Measurements from ENCODE around the gene CEMIP. TPM values are rescaled to one million over a fixed set of nuclear protein-coding genes. Genes with fewer than 3 reads are reported as not detected.

CEMIP gene
- total and polyA plus RNA-seq, 2 experiments from 2014 or later = 0.27 to 2.1 TPM

DNA sequence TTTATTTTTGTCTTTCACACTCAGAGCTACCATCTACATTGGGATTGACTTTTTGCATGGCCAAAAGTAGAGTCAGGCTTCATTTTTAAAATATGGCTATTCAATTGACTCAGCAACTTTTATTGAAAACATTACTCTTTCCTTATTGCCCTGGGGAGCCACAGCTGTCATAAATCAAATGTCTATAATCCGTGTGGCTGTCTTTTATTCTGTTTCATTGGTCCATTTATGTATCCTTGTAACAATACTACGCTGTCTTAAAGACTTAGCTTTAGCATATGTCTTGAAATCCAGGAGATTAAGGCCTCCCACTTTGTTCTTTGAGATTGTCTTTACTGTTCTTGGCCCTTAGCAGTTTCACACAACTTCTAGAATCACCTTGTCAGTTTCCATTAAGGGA is 55.2 kb downstream of the CEMIP start:
- Histone ChIP-seq H3K79me2 (replicated peaks; ENCODE audit: insufficient read depth) (no peaks in the 10 kb centered on the region), H3K27me3 (ENCODE audit: insufficient read depth) (no peaks in the 10 kb centered on the region), H3K4me1 (ENCODE audit: insufficient read depth) (peaks cover 34% of the 10 kb centered on the region), H3K36me3 (ENCODE audit: insufficient read depth) (no peaks in the 10 kb centered on the region), H3K4me2 (no peak overlapping the region), H3K9me2 (ENCODE audit: insufficient read depth) (peaks cover 8% of the 10 kb centered on the region), H2AFZ (no peak overlapping the region), H3K27ac (ENCODE audit: low read depth) (no peak overlapping the region), H3K4me3 (no peak overlapping the region), H3F3A (replicated peaks; ENCODE audit: low read depth) (no peaks in the 10 kb centered on the region), H4K20me1 (replicated peaks; ENCODE audit: insufficient read depth) (no peaks in the 10 kb centered on the region)
- no peak overlapping the region for H3K27ac Mint-ChIP-seq
- no peaks in the 10 kb centered on the region for H3K9me3 Mint-ChIP-seq
- TF ChIP-seq EZH2 (IDR thresholded peaks at IDR 0.05; ENCODE audit: low read depth, unreplicated experiment) (no peak), JUNB (IDR thresholded peaks at IDR 0.05; ENCODE audit: unreplicated experiment) (no peak)
- DNase-seq (ENCODE audit: low spot score) = no peak
- H3K36me3 Mint-ChIP-seq (ENCODE audit: low read depth) = no peaks in the 10 kb centered on the region; the same call in 2 of the 3 replicates
- no peak for ATAC-seq
- H3K4me1 Mint-ChIP-seq = peaks cover 58% of the 10 kb centered on the region
- H3K4me3 Mint-ChIP-seq = no peak overlapping the region
- H3K27me3 Mint-ChIP-seq (ENCODE audit: insufficient read depth, low read depth, poor library complexity) = peaks cover 12% of the 10 kb centered on the region

- peaks cover 8% of the 10 kb centered on the region for H3K9me2 ChIP-seq (ENCODE audit: insufficient read depth)
- no peak overlapping the region for H3K4me3 ChIP-seq
- no peak overlapping the region for H3K27ac ChIP-seq (ENCODE audit: low read depth)
- no peaks in the 10 kb centered on the region for H4K20me1 ChIP-seq (replicated peaks; ENCODE audit: insufficient read depth)
- H3K9me3 Mint-ChIP-seq = no peaks in the 10 kb centered on the region
- TF ChIP-seq ZNF331 (CRISPR knock-in tag; IDR thresholded peaks at IDR 0.05; ENCODE audit: low read depth) (no peak), NANOG (IDR thresholded peaks at IDR 0.05; ENCODE audit: borderline replicate concordance) (no peak), EZH2 (IDR thresholded peaks at IDR 0.05; ENCODE audit: low read depth, unreplicated experiment) (no peak)
- TF ChIP-seq, protein P1, sequence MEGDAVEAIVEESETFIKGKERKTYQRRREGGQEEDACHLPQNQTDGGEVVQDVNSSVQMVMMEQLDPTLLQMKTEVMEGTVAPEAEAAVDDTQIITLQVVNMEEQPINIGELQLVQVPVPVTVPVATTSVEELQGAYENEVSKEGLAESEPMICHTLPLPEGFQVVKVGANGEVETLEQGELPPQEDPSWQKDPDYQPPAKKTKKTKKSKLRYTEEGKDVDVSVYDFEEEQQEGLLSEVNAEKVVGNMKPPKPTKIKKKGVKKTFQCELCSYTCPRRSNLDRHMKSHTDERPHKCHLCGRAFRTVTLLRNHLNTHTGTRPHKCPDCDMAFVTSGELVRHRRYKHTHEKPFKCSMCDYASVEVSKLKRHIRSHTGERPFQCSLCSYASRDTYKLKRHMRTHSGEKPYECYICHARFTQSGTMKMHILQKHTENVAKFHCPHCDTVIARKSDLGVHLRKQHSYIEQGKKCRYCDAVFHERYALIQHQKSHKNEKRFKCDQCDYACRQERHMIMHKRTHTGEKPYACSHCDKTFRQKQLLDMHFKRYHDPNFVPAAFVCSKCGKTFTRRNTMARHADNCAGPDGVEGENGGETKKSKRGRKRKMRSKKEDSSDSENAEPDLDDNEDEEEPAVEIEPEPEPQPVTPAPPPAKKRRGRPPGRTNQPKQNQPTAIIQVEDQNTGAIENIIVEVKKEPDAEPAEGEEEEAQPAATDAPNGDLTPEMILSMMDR (conservative IDR thresholded peaks at IDR 0.05; ENCODE audit: low read depth in 2 of 2) = no peak
- H3K4me1 ChIP-seq (ENCODE audit: insufficient read depth) = peaks cover 34% of the 10 kb centered on the region
- H3K79me2 ChIP-seq (replicated peaks; ENCODE audit: insufficient read depth) = no peaks in the 10 kb centered on the region
- no peaks in the 10 kb centered on the region for H3K36me3 Mint-ChIP-seq (ENCODE audit: low read depth)
- no peak for DNase-seq (ENCODE audit: low spot score)
- H2AFZ ChIP-seq = peak overlapping the region; percentile 77
- H3K36me3 ChIP-seq (ENCODE audit: insufficient read depth) = no peaks in the 10 kb centered on the region
- no peaks in the 10 kb centered on the region for H3K27me3 ChIP-seq (ENCODE audit: insufficient read depth)
- H3K27ac Mint-ChIP-seq = no peak overlapping the region
- peaks cover 58% of the 10 kb centered on the region for H3K4me1 Mint-ChIP-seq
- H3K4me3 Mint-ChIP-seq = no peak overlapping the region
- no peak for ATAC-seq
- H3F3A ChIP-seq (replicated peaks; ENCODE audit: low read depth) = no peaks in the 10 kb centered on the region
- H3K27me3 Mint-ChIP-seq (ENCODE audit: insufficient read depth, low read depth, poor library complexity) = peaks cover 15% of the 10 kb centered on the region
- H3K4me2 ChIP-seq = no peak overlapping the region
These were observed 55.7 kb downstream of the CEMIP start for GRCh38 chr15:80834906-80835305.

GRCh38 chr15:80835336-80835735 is 56.2 kb downstream of the CEMIP start:
- Histone ChIP-seq H3K27ac (ENCODE audit: low read depth) (no peak overlapping the region), H3K79me2 (replicated peaks; ENCODE audit: insufficient read depth) (no peaks in the 10 kb centered on the region), H3K9me2 (ENCODE audit: insufficient read depth) (peaks cover 8% of the 10 kb centered on the region), H4K20me1 (replicated peaks; ENCODE audit: insufficient read depth) (no peaks in the 10 kb centered on the region), H3K27me3 (ENCODE audit: insufficient read depth) (no peaks in the 10 kb centered on the region), H3F3A (replicated peaks; ENCODE audit: low read depth) (no peaks in the 10 kb centered on the region), H3K4me1 (ENCODE audit: insufficient read depth) (peaks cover 31% of the 10 kb centered on the region), H3K36me3 (ENCODE audit: insufficient read depth) (no peaks in the 10 kb centered on the region), H3K4me2 (no peak overlapping the region), H2AFZ (peak overlapping the region; percentile 77), H3K4me3 (no peak overlapping the region)
- Mint-ChIP-seq H3K4me1 (peaks cover 54% of the 10 kb centered on the region), H3K27ac (no peak overlapping the region), H3K9me3 (no peaks in the 10 kb centered on the region), H3K36me3 (ENCODE audit: low read depth) (no peaks in the 10 kb centered on the region), H3K4me3 (no peak overlapping the region), H3K27me3 (ENCODE audit: insufficient read depth, low read depth, poor library complexity) (peaks cover 14% of the 10 kb centered on the region)
- ATAC-seq = peak; percentile 89
- peak; percentile 66 for DNase-seq (ENCODE audit: low spot score)
- TF ChIP-seq, protein P1 (conservative IDR thresholded peaks at IDR 0.05; ENCODE audit: low read depth in 2 of 2) = peak; percentile 35 to 42
- TF ChIP-seq ETS1 (IDR thresholded peaks at IDR 0.05) = no peak
